Bronchial epithelial cell (primary cell): ENCODE results near the gene ZIM2. TPM values are rescaled to one million over a fixed set of nuclear protein-coding genes. Genes with fewer than 3 reads are reported as not detected.

Source experiments
- DNase-seq: peaks from one replicate; pipeline ENCODE4 v3.0.0-alpha.2; 2010; ENCODE audit warnings: low read depth
- FAIRE-seq: peaks from 2 replicates; lab custom pipeline; 2011; peaks lifted over from hg19 to GRCh38; lab: Jason Lieb, UNC
- H3K27me3 ChIP-seq: 2 replicates; pipeline ENCODE4 v1.5.1; 2011; ENCODE audit warnings: low read length; ENCODE audit not compliant: control insufficient read depth, insufficient read depth
- H3K36me3 ChIP-seq: 2 replicates; pipeline ENCODE4 v1.5.1; 2011; ENCODE audit warnings: low read length; ENCODE audit not compliant: control insufficient read depth, insufficient read depth
- H3K4me3 ChIP-seq: 2 replicates; pipeline ENCODE4 v1.5.1; 2011; ENCODE audit warnings: mild to moderate bottlenecking, low read depth, low read length, control low read depth
- total RNA-seq: library from RNA; depleted of rRNA; stranded (reverse); fragments of >200 nt; gene quantifications from 2 replicates; pipeline ENCODE4 v1.2.1, GENCODE V29; 2014
- TF ChIP-seq, protein P1 (sequence below): IDR thresholded peaks from 2 replicates; pipeline ENCODE4 v1.5.1; 2011; ENCODE audit warnings: mild to moderate bottlenecking, moderate library complexity, low read length, control low read depth, inconsistent platforms; ENCODE audit not compliant: insufficient read depth, severe bottlenecking

ZIM2 gene
- total RNA-seq, 1 donor from 2014 or later, result not detected

DNA sequence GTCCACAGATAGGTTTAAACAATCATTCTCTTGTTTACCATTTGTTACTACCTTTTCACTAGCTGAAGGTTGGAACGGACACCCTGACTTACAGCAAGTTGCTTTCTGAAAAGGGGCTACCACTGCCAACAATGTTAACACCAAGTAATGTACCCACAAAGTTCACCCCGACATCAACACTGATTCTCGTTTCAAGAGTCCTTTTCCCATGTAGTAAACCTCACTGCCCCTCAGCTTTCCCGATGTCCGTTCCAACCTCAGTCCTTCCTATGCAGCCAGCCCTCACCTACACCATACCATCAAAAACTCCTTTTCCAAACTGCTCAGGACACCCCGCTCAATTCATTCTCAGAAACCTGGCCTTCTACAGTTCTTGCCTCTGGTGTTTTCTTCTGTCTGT, 29.0 kb downstream of the ZIM2 start:
- DNase-seq (no peak), FAIRE-seq (no peak)
- TF ChIP-seq, protein P1, sequence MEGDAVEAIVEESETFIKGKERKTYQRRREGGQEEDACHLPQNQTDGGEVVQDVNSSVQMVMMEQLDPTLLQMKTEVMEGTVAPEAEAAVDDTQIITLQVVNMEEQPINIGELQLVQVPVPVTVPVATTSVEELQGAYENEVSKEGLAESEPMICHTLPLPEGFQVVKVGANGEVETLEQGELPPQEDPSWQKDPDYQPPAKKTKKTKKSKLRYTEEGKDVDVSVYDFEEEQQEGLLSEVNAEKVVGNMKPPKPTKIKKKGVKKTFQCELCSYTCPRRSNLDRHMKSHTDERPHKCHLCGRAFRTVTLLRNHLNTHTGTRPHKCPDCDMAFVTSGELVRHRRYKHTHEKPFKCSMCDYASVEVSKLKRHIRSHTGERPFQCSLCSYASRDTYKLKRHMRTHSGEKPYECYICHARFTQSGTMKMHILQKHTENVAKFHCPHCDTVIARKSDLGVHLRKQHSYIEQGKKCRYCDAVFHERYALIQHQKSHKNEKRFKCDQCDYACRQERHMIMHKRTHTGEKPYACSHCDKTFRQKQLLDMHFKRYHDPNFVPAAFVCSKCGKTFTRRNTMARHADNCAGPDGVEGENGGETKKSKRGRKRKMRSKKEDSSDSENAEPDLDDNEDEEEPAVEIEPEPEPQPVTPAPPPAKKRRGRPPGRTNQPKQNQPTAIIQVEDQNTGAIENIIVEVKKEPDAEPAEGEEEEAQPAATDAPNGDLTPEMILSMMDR, result no peak
- Histone ChIP-seq H3K36me3 (no peaks in the 10 kb centered on the region), H3K27me3 (no peaks in the 10 kb centered on the region), H3K4me3 (no peak overlapping the region)

DNA sequence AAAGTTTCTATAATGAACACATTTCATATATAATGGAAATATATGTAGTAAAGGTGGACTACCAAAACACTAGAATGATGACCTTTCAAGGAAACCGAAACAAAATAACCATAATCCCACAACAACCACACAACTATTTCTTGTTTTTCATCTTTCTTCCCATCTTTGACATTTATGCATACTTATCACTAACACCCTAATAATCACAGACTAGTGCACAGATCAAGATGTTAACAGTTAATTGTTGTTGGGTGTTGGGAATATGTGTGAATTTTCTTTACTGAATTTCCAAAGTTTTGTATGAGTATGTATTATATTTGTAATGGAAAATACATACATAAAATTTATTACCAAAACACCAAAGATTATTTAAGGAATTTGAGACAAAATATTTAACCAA, 30.3 kb downstream of the ZIM2 start:
- DNase-seq, result no peak
- Histone ChIP-seq H3K4me3 (no peak overlapping the region), H3K36me3 (no peaks in the 10 kb centered on the region), H3K27me3 (no peaks in the 10 kb centered on the region)
- no peak for FAIRE-seq
- TF ChIP-seq, protein P1, result no peak

DNA sequence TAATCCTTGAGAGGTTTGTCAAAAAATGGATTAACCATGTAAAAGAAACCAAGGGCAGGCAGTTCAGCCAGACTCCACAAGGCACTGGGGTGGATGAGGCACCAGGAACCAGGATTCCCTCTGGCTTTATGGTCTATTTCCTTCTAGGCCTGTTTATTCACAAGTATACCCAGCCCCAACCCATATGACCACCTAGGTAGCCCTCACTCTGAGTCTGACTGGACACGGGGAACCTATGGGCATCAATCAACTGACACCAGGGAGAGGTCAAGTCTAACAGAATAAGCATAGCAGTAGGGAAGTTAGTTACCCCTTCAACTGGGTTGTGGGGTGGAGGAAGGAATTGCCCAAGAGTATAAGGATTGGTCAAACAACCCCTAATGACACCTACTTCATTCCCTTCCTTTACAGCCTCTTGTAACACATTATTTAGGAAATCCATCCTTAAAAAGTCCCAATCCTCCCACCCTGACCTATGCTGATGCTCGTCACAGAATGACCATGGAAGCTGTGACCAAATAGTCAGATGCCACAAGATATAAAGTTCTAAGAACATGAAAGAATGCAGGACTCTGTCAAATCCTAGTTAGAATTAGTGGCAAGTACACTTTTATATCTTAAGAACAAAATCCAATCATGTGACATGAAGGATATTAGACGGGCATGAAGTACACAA, 31.7 kb downstream of the ZIM2 start:
- FAIRE-seq (no peak), DNase-seq (no peak)
- no peak overlapping the region for H3K4me3 ChIP-seq
- H3K27me3 ChIP-seq, result no peaks in the 10 kb centered on the region
- no peaks in the 10 kb centered on the region for H3K36me3 ChIP-seq
- TF ChIP-seq, protein P1, result no peak

DNA sequence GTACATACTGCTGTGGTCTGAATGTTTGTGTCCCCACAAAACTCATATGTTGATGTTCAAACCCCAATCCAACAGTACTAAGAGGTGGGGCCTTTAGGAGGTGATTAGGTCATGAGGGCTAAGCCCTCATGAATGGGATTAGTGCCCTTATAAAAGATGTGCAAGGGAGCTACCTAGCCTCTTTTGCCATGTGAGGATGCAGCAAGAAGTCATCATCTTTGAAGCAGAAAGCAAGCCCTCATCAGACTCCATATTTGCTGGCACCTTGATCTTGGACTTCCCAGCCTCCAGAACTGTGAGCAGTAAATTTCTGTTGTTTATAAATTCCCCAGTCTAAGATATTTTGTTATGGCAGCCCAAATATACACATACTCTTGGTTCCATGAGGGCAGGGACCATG, 33.9 kb downstream of the ZIM2 start:
- Histone ChIP-seq H3K27me3 (no peaks in the 10 kb centered on the region), H3K4me3 (no peak overlapping the region), H3K36me3 (no peaks in the 10 kb centered on the region)
- DNase-seq, result no peak
- no peak for FAIRE-seq
- TF ChIP-seq, protein P1, result no peak

DNA sequence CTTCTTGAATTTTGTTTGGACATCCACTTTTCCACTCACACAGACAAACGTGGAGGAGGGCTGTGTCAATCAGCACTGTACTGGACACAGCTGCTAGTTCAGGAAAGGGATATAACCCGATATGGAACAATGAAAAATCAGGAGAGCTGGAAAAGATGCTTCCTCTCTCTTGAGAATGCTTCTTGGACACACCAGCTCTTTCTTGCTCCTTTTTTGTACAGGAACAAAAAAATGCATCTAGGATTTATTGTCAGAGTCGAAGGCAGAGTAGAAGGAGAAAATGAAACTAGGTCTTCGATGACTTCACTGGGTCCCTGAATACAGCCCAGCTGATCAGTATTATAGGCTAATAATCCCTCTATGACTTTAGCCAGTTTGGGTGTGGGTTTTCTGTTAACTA, 62.2 kb downstream of the ZIM2 start:
- FAIRE-seq (no peak), DNase-seq (no peak)
- Histone ChIP-seq H3K36me3 (no peaks in the 10 kb centered on the region), H3K4me3 (no peak overlapping the region), H3K27me3 (no peaks in the 10 kb centered on the region)
- TF ChIP-seq, protein P1, result no peak

DNA sequence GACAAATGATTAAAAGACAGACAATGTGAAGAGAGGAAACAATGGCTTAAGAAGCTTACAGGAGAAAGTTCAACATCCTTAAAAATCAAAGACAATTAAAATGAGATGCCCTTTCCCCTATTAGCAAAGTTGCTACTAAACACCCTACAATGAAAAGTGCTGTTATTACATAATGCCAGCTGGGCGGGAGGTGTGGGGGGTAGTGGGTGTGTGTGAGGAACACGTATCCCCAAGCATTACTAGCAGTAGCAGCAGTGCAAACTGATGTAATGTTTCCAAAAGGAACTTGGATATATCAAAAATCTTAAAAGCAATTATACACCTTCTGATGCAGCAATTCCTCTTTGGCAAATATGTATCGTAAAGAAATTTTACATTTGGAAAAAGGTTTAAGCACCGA, 70.9 kb downstream of the ZIM2 start:
- no peaks in the 10 kb centered on the region for H3K27me3 ChIP-seq
- no peak overlapping the region for H3K4me3 ChIP-seq
- TF ChIP-seq, protein P1, result no peak
- no peak for FAIRE-seq
- no peaks in the 10 kb centered on the region for H3K36me3 ChIP-seq
- no peak for DNase-seq
